GM12878 (cell line): Measurements from ENCODE around the gene EIF5. TPM values are rescaled to one million over a fixed set of nuclear protein-coding genes. Genes with fewer than 3 reads are reported as not detected.
A peak's percentile ranks its signal among the peaks of the same experiment; 100 is the strongest.

Experiments
- ATAC-seq: fragments of 200-7000 bp; cut with Tn5 transposase; 3 replicates; pipeline ENCODE4 v1.9.1; 2020; ENCODE audit warnings: mild to moderate bottlenecking, moderate library complexity
- BruUV-seq: library from RNA; stranded (reverse); fragments of 400-500 nt; replicated peaks from 2 replicates; lab custom pipeline; 2021; lab: Mats Ljungman, UMichigan
- CTCF ChIA-PET: fragments of 300-600 bp; sonication (Branson Sonifier 250); formaldehyde crosslinking; extraction: SDS; loops from one replicate; lab custom pipeline; 2021; ENCODE audit warnings: inconsistent platforms; lab: Yijun Ruan, JAX
- POLR2A ChIA-PET: fragments of 350-600 bp; formaldehyde crosslinking; extraction: SDS; loops from one replicate; lab custom pipeline; 2021; ENCODE audit warnings: inconsistent platforms; lab: Charles Lee
- RAD21 ChIA-PET: fragments of 300-600 bp; sonication (Branson Sonifier 250); formaldehyde crosslinking; loops from one replicate; lab custom pipeline; 2023; ENCODE audit warnings: antibody characterized with exemption; ENCODE audit not compliant: unreplicated experiment; lab: Charles Lee
- SMC1A ChIA-PET: fragments of 300-600 bp; sonication (Branson Sonifier 250); formaldehyde crosslinking; loops from one replicate; lab custom pipeline; 2023; ENCODE audit not compliant: unreplicated experiment, uncharacterized antibody; lab: Charles Lee
- DNase-seq: peaks from one replicate; pipeline ENCODE4 v3.0.0-alpha.2; 2011; ENCODE audit warnings: low read depth, low spot score
- FAIRE-seq: peaks from 3 replicates; lab custom pipeline; 2011; peaks lifted over from hg19 to GRCh38; lab: Jason Lieb, UNC
- H2AFZ ChIP-seq: 2 replicates; pipeline ENCODE4 v1.6.0; 2011; ENCODE audit warnings: low read depth, low read length, control low read depth; ENCODE audit not compliant: control insufficient read depth
- H3K27ac ChIP-seq: 2 replicates; pipeline ENCODE4 v1.5.1; 2011; ENCODE audit warnings: control low read depth; ENCODE audit not compliant: control insufficient read depth, insufficient read depth
- H3K27me3 ChIP-seq, 2 experiments: replicated peaks in 1 of 2; 2 replicates each; pipeline versions ENCODE4 v1.6.0 to v1.6.1; 2011; ENCODE audit warnings: low read length in 1 of 2; ENCODE audit not compliant: control insufficient read depth in 2 of 2, insufficient read depth in 2 of 2
- H3K36me3 ChIP-seq, 2 experiments: 2 replicates each; pipeline ENCODE4 v1.5.1; 2011; ENCODE audit warnings: low read length in 1 of 2; ENCODE audit not compliant: control insufficient read depth in 2 of 2, insufficient read depth in 2 of 2
- H3K4me1 ChIP-seq: 2 replicates; pipeline ENCODE4 v1.6.1; 2011; ENCODE audit warnings: mild to moderate bottlenecking, low read length, moderate library complexity, mixed read lengths; ENCODE audit not compliant: control insufficient read depth, insufficient read depth
- H3K4me2 ChIP-seq: 2 replicates; pipeline ENCODE4 v1.6.0; 2011; ENCODE audit warnings: control low read depth; ENCODE audit not compliant: control insufficient read depth, insufficient read depth
- H3K4me3 ChIP-seq: fragments of 200-600 bp; sonication (generic); 2 replicates; pipeline ENCODE4 v1.5.1; 2016
- H3K79me2 ChIP-seq: 2 replicates; pipeline ENCODE4 v1.6.0; 2011; ENCODE audit warnings: low read length; ENCODE audit not compliant: control insufficient read depth, insufficient read depth
- H3K9ac ChIP-seq: 2 replicates; pipeline ENCODE4 v1.8.0; 2011; ENCODE audit warnings: low read length, control low read depth, mixed read lengths; ENCODE audit not compliant: control insufficient read depth, insufficient read depth
- H3K9me3 ChIP-seq: replicated peaks from 3 replicates; pipeline ENCODE4 v1.5.1; 2011; ENCODE audit warnings: mild to moderate bottlenecking, low read length; ENCODE audit not compliant: control insufficient read depth, insufficient read depth
- H4K20me1 ChIP-seq: 2 replicates; pipeline ENCODE4 v1.6.0; 2011; ENCODE audit not compliant: control insufficient read depth, insufficient read depth
- BHLHE40 ChIP-seq, 2 experiments: fragments of 450-650 bp in 1 of 2; IDR thresholded peaks; 2 replicates each; pipeline ENCODE4 v1.6.1; 2011 to 2017; ENCODE audit warnings: low read depth in 2 of 2, borderline replicate concordance in 1 of 2, improper control_type of control experiment in 1 of 2, low read length in 1 of 2, mild to moderate bottlenecking in 1 of 2
- E4F1 ChIP-seq: fragments of 450-650 bp; IDR thresholded peaks from 2 replicates; pipeline ENCODE4 v1.6.1; 2018; ENCODE audit warnings: borderline replicate concordance, mild to moderate bottlenecking; ENCODE audit not compliant: partially characterized antibody
- GATAD2B ChIP-seq: fragments of 450-650 bp; conservative IDR thresholded peaks from 2 replicates; pipeline ENCODE4 v1.6.1; 2017; ENCODE audit warnings: low read depth, mild to moderate bottlenecking, moderate library complexity
- MEF2B ChIP-seq: fragments of 450-650 bp; IDR thresholded peaks from 2 replicates; pipeline ENCODE4 v1.6.1; 2018; ENCODE audit warnings: mild to moderate bottlenecking, moderate library complexity; ENCODE audit not compliant: partially characterized antibody, poor library complexity, severe bottlenecking
- NBN ChIP-seq: fragments of 450-650 bp; IDR thresholded peaks from 2 replicates; pipeline ENCODE4 v1.6.1; 2016
- NR2F1 ChIP-seq: fragments of 450-650 bp; conservative IDR thresholded peaks from 2 replicates; pipeline ENCODE4 v1.6.1; 2017; ENCODE audit warnings: mild to moderate bottlenecking
- POLR2A ChIP-seq: IDR thresholded peaks from 2 replicates; pipeline ENCODE4 v1.6.1; 2011; ENCODE audit warnings: low read depth, mild to moderate bottlenecking, low read length
- SPI1 ChIP-seq: IDR thresholded peaks from 2 replicates; pipeline ENCODE4 v1.6.1; 2011; ENCODE audit warnings: low read depth, mild to moderate bottlenecking, low read length, moderate library complexity, borderline replicate concordance; ENCODE audit not compliant: insufficient read depth
- TARDBP ChIP-seq: IDR thresholded peaks from 2 replicates; pipeline ENCODE4 v1.6.1; 2016; ENCODE audit warnings: borderline replicate concordance
- YY1 ChIP-seq: IDR thresholded peaks from 2 replicates; pipeline ENCODE4 v1.6.1; 2011; ENCODE audit warnings: low read depth, mild to moderate bottlenecking, low read length
- WGBS: methylation state at CpG from one replicate; pipeline ENCODE4 v1.1.6; 2016; ENCODE audit warnings: low lambda C conversion rate; ENCODE audit not compliant: insufficient replicate concordance, insufficient coverage; ENCODE audit errors: missing lambda C conversion rate; 5-methylcytosine and 5-hydroxymethylcytosine counted together
- in situ Hi-C: fragments of 300-500 bp; cut with MboI; formaldehyde crosslinking; loops from 9 replicates; pipeline ENCODE4 v1.14.3; 2018; ENCODE audit warnings: mixed read lengths
- intact Hi-C: fragments of 100-400 bp; cut with micrococcal nuclease; formaldehyde crosslinking; loops from one replicate; pipeline ENCODE4 v1.14.2; 2022; ENCODE audit not compliant: unreplicated experiment
- polyA plus RNA-seq, 11 experiments: library from polyadenylated mRNA; depleted of rRNA in 4 of 11; unstranded in 6 of 11; stranded (reverse) in 5 of 11; fragments of >200 nt; fragmentation: Nextera tagmentation in 4 of 11; fragmentation: Illumina TruSeq in 1 of 11; extraction: Ambion mirVana in 4 of 11; extraction: Trizol in 1 of 11; gene quantifications; 1 replicate in 1 of 11; 2 replicates in 10 of 11; pipeline versions ENCODE4 v1.2.1 to v1.2.3, GENCODE V29; 2011 to 2016; ENCODE audit warnings: inconsistent platforms in 2 of 11, missing spikeins in 2 of 11, low read depth in 1 of 11
- total RNA-seq, 4 experiments: library from RNA; depleted of rRNA in 3 of 4; stranded (reverse); fragments of >200 nt in 3 of 4; fragmentation: Illumina TruSeq in 1 of 4; extraction: Trizol in 1 of 4; gene quantifications; 2 replicates each; pipeline versions ENCODE4 v1.2.1 to v1.2.3, GENCODE V29; 2013 to 2021
- TF ChIP-seq, protein P1 (sequence below): fragments of 450-650 bp; conservative IDR thresholded peaks from 2 replicates; pipeline ENCODE4 v1.6.1; 2017; ENCODE audit warnings: mild to moderate bottlenecking, moderate library complexity
- TF ChIP-seq, protein P2 (sequence below): IDR thresholded peaks from 2 replicates; pipeline ENCODE4 v1.6.1; 2012; ENCODE audit warnings: low read depth, low read length, improper control_type of control experiment
- TF ChIP-seq, protein P3 (sequence below), 3 experiments: IDR thresholded peaks in 2 of 3; conservative IDR thresholded peaks in 1 of 3; 2 replicates each; pipeline ENCODE4 v1.5.1; 2011; ENCODE audit warnings: low read depth in 3 of 3, low read length in 3 of 3, mild to moderate bottlenecking in 3 of 3, control low read depth in 2 of 3, moderate library complexity in 2 of 3, inconsistent platforms in 1 of 3, mixed read lengths in 1 of 3; ENCODE audit not compliant: control insufficient read depth in 2 of 3, insufficient read depth in 1 of 3; ENCODE audit errors: extremely low read depth in 1 of 3

The EIF5 gene
- total and polyA plus RNA-seq, 10 of the 15 experiments (the other 5 are each of a cell fraction or from before 2014, with no cell fraction given) = 51.2 to 360 (median 115) TPM

DNA sequence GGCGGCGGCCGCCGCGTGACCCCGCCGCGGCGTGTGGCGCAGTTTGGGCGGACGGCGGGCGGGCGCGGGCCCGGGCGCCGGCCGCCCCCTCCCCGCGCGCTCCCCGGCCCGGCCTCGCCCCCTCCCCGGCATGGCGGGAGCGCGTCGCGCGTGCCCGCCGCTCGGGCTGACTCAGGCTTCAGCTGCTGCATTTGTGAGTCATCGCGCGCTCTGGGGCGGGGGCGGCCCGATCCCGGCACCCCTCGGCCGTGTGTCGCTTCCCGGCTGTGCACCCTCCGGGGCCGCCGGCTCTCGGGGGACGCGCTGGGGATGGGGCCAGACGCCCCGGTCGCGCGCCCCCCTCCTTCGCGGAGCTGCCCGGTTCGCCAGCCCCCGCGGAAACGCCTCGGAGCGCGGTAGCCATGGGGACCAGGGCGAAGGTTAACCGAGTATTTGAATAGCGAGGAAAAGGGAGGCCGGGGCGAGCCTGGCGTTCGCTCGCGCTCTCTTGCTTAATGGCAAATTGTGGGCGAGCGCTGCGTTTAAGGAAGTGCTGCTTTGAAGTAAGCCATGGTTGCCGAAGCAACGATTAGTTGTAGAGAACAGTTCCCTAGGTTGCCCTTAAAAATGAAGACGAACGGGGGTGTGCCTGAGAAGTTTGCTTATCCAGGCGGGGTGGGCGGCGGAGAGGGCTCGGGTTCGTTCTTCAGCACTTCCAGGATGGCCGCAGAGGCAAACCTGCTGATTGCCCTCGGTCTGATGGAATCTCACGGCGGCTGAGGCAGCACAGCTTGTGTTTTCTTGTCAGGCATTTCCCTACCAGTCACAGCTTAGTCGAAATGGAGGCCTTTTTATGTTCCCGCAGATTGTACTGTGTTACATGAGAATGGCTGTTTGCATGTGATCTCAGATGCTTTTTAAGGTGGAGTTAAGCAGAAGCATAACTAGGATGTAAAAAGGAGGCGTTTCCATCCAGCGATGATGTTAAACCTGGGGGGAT lies 896 bp downstream of the EIF5 start:
- Histone ChIP-seq H3K4me1 (peaks cover 25% of the 10 kb centered on the region; the same call in 1 of the 2 replicates), H3K36me3 (peaks cover 15 to 40% of the 10 kb centered on the region in 2 experiments), H3K4me3 (peak overlapping the region; percentile 96), H3K79me2 (peaks cover 53% of the 10 kb centered on the region), H4K20me1 (peaks cover 16% of the 10 kb centered on the region), H3K27ac (peak overlapping the region; percentile 98), H3K9ac (peak overlapping the region; percentile 94), H3K4me2 (peak overlapping the region; percentile 71), H3K27me3 (no peaks in the 10 kb centered on the region), H3K9me3 (no peaks in the 10 kb centered on the region), H2AFZ (no peak overlapping the region)
- SMC1A ChIA-PET = interaction anchor here (0.9 to 1.4 kb wide), 6 partner anchors 8 to 81 kb away, joined by 4 to 6 read pairs (median 5); no protein-coding TSS in a partner anchor
- in situ Hi-C loops (no loop called here), intact Hi-C loops (loop anchor here (5.0 kb wide), 1 partner anchor 52 kb away; the partner anchor contains the start of gene MARK3)
- CTCF ChIA-PET = interaction anchor here (0.6 to 3.3 kb wide), 5 partner anchors 20 to 79 kb away, joined by 3 to 21 read pairs (median 3); partner anchors contain the start of gene MARK3
- no peak for DNase-seq
- ATAC-seq = peak; percentile 20
- POLR2A ChIA-PET = interaction anchor here (0.5 to 1.6 kb wide), 10 partner anchors 9 to 770 kb away, joined by 3 to 6 read pairs (median 3); no protein-coding TSS in a partner anchor
- under 1% methylated on average over 61 of the region's 97 CpGs for WGBS
- RAD21 ChIA-PET = interaction anchor here (0.7 to 1.9 kb wide), 7 partner anchors 9 to 550 kb away, joined by 3 to 10 read pairs (median 4); partner anchors contain the start of gene MARK3
- FAIRE-seq = no peak
- BruUV-seq = no TSS peak
- TF ChIP-seq BHLHE40 (IDR thresholded peaks at IDR 0.05; ENCODE audit: borderline replicate concordance in 1 of 2, low read depth in 2 of 2, low read length in 1 of 2) (peak in 1 of 2 experiments; percentile 45; a peak in 2 of 4 replicates), NR2F1 (peak; percentile 92), MEF2B (peak; percentile 11), GATAD2B (peak; percentile 23), YY1 (0 out of 2 replicates have a peak, but pooled peaks have one; percentile 7), E4F1 (peak; percentile 59), NBN (0 out of 2 replicates have a peak, but pooled peaks have one; percentile 31), SPI1 (peak; percentile 80; the same call in 1 of the 2 replicates), POLR2A (peak; percentile 58), TARDBP (no peak)
- TF ChIP-seq, protein P1, sequence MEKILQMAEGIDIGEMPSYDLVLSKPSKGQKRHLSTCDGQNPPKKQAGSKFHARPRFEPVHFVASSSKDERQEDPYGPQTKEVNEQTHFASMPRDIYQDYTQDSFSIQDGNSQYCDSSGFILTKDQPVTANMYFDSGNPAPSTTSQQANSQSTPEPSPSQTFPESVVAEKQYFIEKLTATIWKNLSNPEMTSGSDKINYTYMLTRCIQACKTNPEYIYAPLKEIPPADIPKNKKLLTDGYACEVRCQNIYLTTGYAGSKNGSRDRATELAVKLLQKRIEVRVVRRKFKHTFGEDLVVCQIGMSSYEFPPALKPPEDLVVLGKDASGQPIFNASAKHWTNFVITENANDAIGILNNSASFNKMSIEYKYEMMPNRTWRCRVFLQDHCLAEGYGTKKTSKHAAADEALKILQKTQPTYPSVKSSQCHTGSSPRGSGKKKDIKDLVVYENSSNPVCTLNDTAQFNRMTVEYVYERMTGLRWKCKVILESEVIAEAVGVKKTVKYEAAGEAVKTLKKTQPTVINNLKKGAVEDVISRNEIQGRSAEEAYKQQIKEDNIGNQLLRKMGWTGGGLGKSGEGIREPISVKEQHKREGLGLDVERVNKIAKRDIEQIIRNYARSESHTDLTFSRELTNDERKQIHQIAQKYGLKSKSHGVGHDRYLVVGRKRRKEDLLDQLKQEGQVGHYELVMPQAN = peak; percentile 75
- TF ChIP-seq, protein P2, sequence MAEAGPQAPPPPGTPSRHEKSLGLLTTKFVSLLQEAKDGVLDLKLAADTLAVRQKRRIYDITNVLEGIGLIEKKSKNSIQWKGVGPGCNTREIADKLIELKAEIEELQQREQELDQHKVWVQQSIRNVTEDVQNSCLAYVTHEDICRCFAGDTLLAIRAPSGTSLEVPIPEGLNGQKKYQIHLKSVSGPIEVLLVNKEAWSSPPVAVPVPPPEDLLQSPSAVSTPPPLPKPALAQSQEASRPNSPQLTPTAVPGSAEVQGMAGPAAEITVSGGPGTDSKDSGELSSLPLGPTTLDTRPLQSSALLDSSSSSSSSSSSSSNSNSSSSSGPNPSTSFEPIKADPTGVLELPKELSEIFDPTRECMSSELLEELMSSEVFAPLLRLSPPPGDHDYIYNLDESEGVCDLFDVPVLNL = no peak
- TF ChIP-seq, protein P3, sequence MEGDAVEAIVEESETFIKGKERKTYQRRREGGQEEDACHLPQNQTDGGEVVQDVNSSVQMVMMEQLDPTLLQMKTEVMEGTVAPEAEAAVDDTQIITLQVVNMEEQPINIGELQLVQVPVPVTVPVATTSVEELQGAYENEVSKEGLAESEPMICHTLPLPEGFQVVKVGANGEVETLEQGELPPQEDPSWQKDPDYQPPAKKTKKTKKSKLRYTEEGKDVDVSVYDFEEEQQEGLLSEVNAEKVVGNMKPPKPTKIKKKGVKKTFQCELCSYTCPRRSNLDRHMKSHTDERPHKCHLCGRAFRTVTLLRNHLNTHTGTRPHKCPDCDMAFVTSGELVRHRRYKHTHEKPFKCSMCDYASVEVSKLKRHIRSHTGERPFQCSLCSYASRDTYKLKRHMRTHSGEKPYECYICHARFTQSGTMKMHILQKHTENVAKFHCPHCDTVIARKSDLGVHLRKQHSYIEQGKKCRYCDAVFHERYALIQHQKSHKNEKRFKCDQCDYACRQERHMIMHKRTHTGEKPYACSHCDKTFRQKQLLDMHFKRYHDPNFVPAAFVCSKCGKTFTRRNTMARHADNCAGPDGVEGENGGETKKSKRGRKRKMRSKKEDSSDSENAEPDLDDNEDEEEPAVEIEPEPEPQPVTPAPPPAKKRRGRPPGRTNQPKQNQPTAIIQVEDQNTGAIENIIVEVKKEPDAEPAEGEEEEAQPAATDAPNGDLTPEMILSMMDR (IDR thresholded peaks at IDR 0.05 in 2 of 3, conservative IDR thresholded peaks at IDR 0.05 in 1 of 3; ENCODE audit: control insufficient read depth in 2 of 3, extremely low read depth in 1 of 3, insufficient read depth in 1 of 3, low read depth in 3 of 3, low read length in 3 of 3) = no peak
